WTC11 (cell line): ENCODE data around the gene ANKRD33.

Source experiments
- AFF4 ChIP-seq: sonication (generic); formaldehyde crosslinking; IDR thresholded peaks from 2 replicates; pipeline ENCODE4 v1.8.1; 2023; ENCODE audit warnings: mild to moderate bottlenecking, missing genetic modification reagents, borderline replicate concordance
- CTCF ChIP-seq: fragments of 200-600 bp; IDR thresholded peaks from 2 replicates; pipeline ENCODE4 v1.8.0; 2022; ENCODE audit warnings: antibody characterized with exemption
- ELF4 ChIP-seq: sonication (generic); formaldehyde crosslinking; IDR thresholded peaks from 2 replicates; pipeline ENCODE4 v1.8.1; 2022; ENCODE audit warnings: low read depth, mild to moderate bottlenecking, moderate library complexity, missing genetic modification reagents
- MAX ChIP-seq: sonication (generic); formaldehyde crosslinking; IDR thresholded peaks from 2 replicates; pipeline ENCODE4 v1.8.0; 2022; ENCODE audit warnings: mild to moderate bottlenecking, missing genetic modification reagents
- STAT6 ChIP-seq: sonication (generic); formaldehyde crosslinking; conservative IDR thresholded peaks from 2 replicates; pipeline ENCODE4 v1.8.1; 2023; ENCODE audit warnings: mild to moderate bottlenecking, low read depth, missing genetic modification reagents, moderate library complexity
- TP53 ChIP-seq: sonication (generic); formaldehyde crosslinking; IDR thresholded peaks from 2 replicates; pipeline ENCODE4 v1.8.1; 2023; ENCODE audit warnings: mild to moderate bottlenecking, missing genetic modification reagents

GRCh38 chr12:51863363-51863932 is 24.5 kb upstream of the ANKRD33 start:
- TF ChIP-seq STAT6 (CRISPR knock-in tag) (no peak), CTCF (no peak), ELF4 (CRISPR knock-in tag) (no peak), AFF4 (CRISPR knock-in tag) (no peak), TP53 (CRISPR knock-in tag) (no peak), MAX (CRISPR knock-in tag) (peak; percentile 16; the same call in 1 of the 2 replicates)
